Bronchial epithelial cell (primary cell): ENCODE results near the gene ZC4H2. TPM values are rescaled to one million over a fixed set of nuclear protein-coding genes. Genes with fewer than 3 reads are reported as not detected.
"Not testable (repeated sequence)": the region's sequence is repeated elsewhere in the genome, so short reads cannot be mapped to it uniquely, and the experiment has no call there.

Experiments used
- DNase-seq: peaks from one replicate; pipeline ENCODE4 v3.0.0-alpha.2; 2010; ENCODE audit warnings: low read depth
- FAIRE-seq: peaks from 2 replicates; lab custom pipeline; 2011; peaks lifted over from hg19 to GRCh38; lab: Jason Lieb, UNC
- H3K27me3 ChIP-seq: 2 replicates; pipeline ENCODE4 v1.5.1; 2011; ENCODE audit warnings: low read length; ENCODE audit not compliant: control insufficient read depth, insufficient read depth
- H3K36me3 ChIP-seq: 2 replicates; pipeline ENCODE4 v1.5.1; 2011; ENCODE audit warnings: low read length; ENCODE audit not compliant: control insufficient read depth, insufficient read depth
- H3K4me3 ChIP-seq: 2 replicates; pipeline ENCODE4 v1.5.1; 2011; ENCODE audit warnings: mild to moderate bottlenecking, low read depth, low read length, control low read depth
- CTCF ChIP-seq: IDR thresholded peaks from 2 replicates; pipeline ENCODE4 v1.5.1; 2011; ENCODE audit warnings: mild to moderate bottlenecking, moderate library complexity, low read length, control low read depth, inconsistent platforms; ENCODE audit not compliant: insufficient read depth, severe bottlenecking
- total RNA-seq: library from RNA; depleted of rRNA; stranded (reverse); fragments of >200 nt; gene quantifications from 2 replicates; pipeline ENCODE4 v1.2.1, GENCODE V29; 2014

The ZC4H2 gene
- 1.3 and 2.0 TPM in 2 replicates for total RNA-seq

GRCh38 chrX:64975989-64976672 lies at the start of gene ZC4H2:
TSS of gene ZC4H2 (minus strand) at chrX:64976450. CDS start at chrX:64976377, 73 bp downstream.
- TF ChIP-seq CTCF: no peak
- DNase-seq: peak; percentile 76
- H3K4me3 ChIP-seq: peak within 1 kb of the TSS; percentile 49
- H3K27me3 ChIP-seq: no peaks in the 10 kb centered on the region
- no peak for FAIRE-seq
- H3K36me3 ChIP-seq: no peaks in the 10 kb centered on the region

- FAIRE-seq: no peak
- no peak overlapping the region for H3K4me3 ChIP-seq
- H3K36me3 ChIP-seq: no peaks in the 10 kb centered on the region
- DNase-seq: no peak
- no peak for TF ChIP-seq CTCF
- H3K27me3 ChIP-seq: no peaks in the 10 kb centered on the region
Observed at GRCh38 chrX:65017451-65017850, 41.2 kb upstream of the ZC4H2 start.

GRCh38 chrX:65014230-65014629 lies 38.0 kb upstream of the ZC4H2 start:
- DNase-seq (no peak), FAIRE-seq (no peak)
- Histone ChIP-seq H3K36me3 (no peaks in the 10 kb centered on the region), H3K27me3 (no peaks in the 10 kb centered on the region), H3K4me3 (no peak overlapping the region)
- no peak for TF ChIP-seq CTCF

- DNase-seq (no peak), FAIRE-seq (no peak)
- Histone ChIP-seq H3K27me3 (no peaks in the 10 kb centered on the region), H3K36me3 (no peaks in the 10 kb centered on the region), H3K4me3 (no peak overlapping the region)
- TF ChIP-seq CTCF: no peak
Observed at GRCh38 chrX:65009459-65009858, 33.2 kb upstream of the ZC4H2 start.

DNA sequence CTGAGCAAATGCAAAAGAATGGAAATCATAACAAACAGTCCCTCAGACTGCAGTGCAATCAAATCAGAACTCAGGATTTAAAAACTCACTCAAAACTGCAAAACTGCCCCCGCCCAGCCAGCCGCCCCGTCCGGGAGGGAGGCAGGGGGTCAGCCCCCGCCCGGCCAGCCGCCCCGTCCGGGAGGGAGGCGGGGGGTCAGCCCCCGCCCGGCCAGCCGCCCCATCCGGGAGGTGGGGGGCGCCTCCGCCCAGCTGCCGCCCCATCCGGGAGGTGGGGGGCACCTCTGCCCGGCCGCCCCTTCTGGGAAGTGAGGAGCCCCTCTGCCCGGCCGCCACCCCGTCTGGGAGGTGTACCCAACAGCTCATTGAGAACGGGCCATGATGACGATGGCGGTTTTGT lies 26.0 kb upstream of the ZC4H2 start:
- not testable (repeated sequence) for H3K36me3 ChIP-seq, DNase-seq, H3K4me3 ChIP-seq, H3K27me3 ChIP-seq, FAIRE-seq

DNA sequence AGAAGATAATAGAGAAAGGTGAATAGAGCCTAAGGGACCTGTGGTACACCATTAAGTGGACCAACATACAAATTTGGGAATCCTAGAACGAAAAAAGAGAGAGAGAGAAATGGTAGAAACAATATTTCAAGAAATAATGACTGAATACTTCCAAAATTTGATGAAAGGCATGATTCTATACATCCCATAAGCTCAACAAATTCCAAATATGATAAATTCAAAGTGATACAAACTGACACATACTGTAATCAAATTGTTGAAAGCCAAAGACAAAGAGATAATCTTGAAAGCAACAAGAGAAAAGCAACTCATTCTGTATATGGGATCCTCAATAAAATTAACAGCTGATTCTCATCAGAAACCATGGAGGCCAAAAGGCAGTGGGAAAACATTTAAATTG lies 20.6 kb upstream of the ZC4H2 start:
- no peak for FAIRE-seq
- Histone ChIP-seq H3K4me3 (no peak overlapping the region), H3K36me3 (no peaks in the 10 kb centered on the region), H3K27me3 (no peaks in the 10 kb centered on the region)
- DNase-seq: no peak
- no peak for TF ChIP-seq CTCF
